GM23338 (cell line): Measurements from ENCODE around the gene KLLN. TPM values are rescaled to one million over a fixed set of nuclear protein-coding genes. Genes with fewer than 3 reads are reported as not detected.

ENCODE experiments used
- ATAC-seq: fragments of 200-7000 bp; cut with Tn5 transposase; 3 replicates; pipeline ENCODE4 v1.9.1; 2020
- DNase-seq: peaks from one replicate; pipeline ENCODE4 v3.0.0-alpha.2; 2015; ENCODE audit warnings: low spot score
- H2AFZ ChIP-seq: fragments of 200-600 bp; sonication (generic); 2 replicates; pipeline ENCODE4 v1.8.0; 2016; ENCODE audit warnings: antibody characterized with exemption, mild to moderate bottlenecking, moderate library complexity
- H3F3A ChIP-seq: fragments of 200-600 bp; sonication (generic); replicated peaks from 2 replicates; pipeline ENCODE4 v1.8.0; 2017; ENCODE audit warnings: antibody characterized with exemption, mixed run types, low read depth
- H3K27ac ChIP-seq: fragments of 200-600 bp; sonication (generic); 2 replicates; pipeline ENCODE4 v1.6.1; 2016; ENCODE audit warnings: low read depth
- H3K27me3 ChIP-seq: fragments of 200-600 bp; sonication (generic); 2 replicates; pipeline ENCODE4 v1.8.0; 2016; ENCODE audit warnings: mild to moderate bottlenecking, mixed run types, moderate library complexity; ENCODE audit not compliant: insufficient read depth
- H3K36me3 ChIP-seq: fragments of 200-600 bp; sonication (generic); 2 replicates; pipeline ENCODE4 v1.8.0; 2016; ENCODE audit warnings: mild to moderate bottlenecking; ENCODE audit not compliant: insufficient read depth
- H3K4me1 ChIP-seq: fragments of 200-600 bp; sonication (generic); 2 replicates; pipeline ENCODE4 v1.8.0; 2016; ENCODE audit warnings: mild to moderate bottlenecking, moderate library complexity; ENCODE audit not compliant: insufficient read depth
- H3K4me2 ChIP-seq: fragments of 200-600 bp; sonication (generic); 2 replicates; pipeline ENCODE4 v1.7.1; 2017; ENCODE audit warnings: mixed run types
- H3K4me3 ChIP-seq: fragments of 200-600 bp; sonication (generic); 2 replicates; pipeline ENCODE4 v1.6.1; 2016; ENCODE audit warnings: mixed run types
- H3K79me2 ChIP-seq: fragments of 200-600 bp; sonication (generic); replicated peaks from 2 replicates; pipeline ENCODE4 v1.8.0; 2017; ENCODE audit warnings: mild to moderate bottlenecking; ENCODE audit not compliant: insufficient read depth
- H3K9me2 ChIP-seq: fragments of 200-600 bp; sonication (generic); 2 replicates; pipeline ENCODE4 v1.8.0; 2017; ENCODE audit not compliant: insufficient read depth
- H4K20me1 ChIP-seq: fragments of 200-600 bp; sonication (generic); replicated peaks from 2 replicates; pipeline ENCODE4 v1.8.0; 2017; ENCODE audit warnings: mild to moderate bottlenecking; ENCODE audit not compliant: insufficient read depth
- H3K27ac Mint-ChIP-seq: 2 replicates; pipeline ENCODE4 v1.8.0; 2020; ENCODE audit warnings: inconsistent platforms, mild to moderate bottlenecking, moderate library complexity, mixed read lengths
- H3K27me3 Mint-ChIP-seq: 3 replicates; pipeline ENCODE4 v1.8.0; 2022; ENCODE audit warnings: low read depth, mild to moderate bottlenecking, moderate library complexity, mixed read lengths, inconsistent platforms; ENCODE audit not compliant: insufficient read depth, poor library complexity
- H3K36me3 Mint-ChIP-seq: 3 replicates; pipeline ENCODE4 v1.8.0; 2021; ENCODE audit warnings: low read depth, mild to moderate bottlenecking, inconsistent platforms, moderate library complexity, mixed read lengths
- H3K4me1 Mint-ChIP-seq: 3 replicates; pipeline ENCODE4 v1.8.0; 2020; ENCODE audit warnings: mild to moderate bottlenecking, inconsistent platforms, mixed read lengths
- H3K4me3 Mint-ChIP-seq: 3 replicates; pipeline ENCODE4 v1.8.0; 2021; ENCODE audit warnings: moderate library complexity, mild to moderate bottlenecking, inconsistent platforms, mixed read lengths
- H3K9me3 Mint-ChIP-seq: 3 replicates; pipeline ENCODE4 v1.8.0; 2020; ENCODE audit warnings: moderate library complexity, mild to moderate bottlenecking, inconsistent platforms, mixed read lengths
- CREB1 ChIP-seq: fragments of 250-450 bp; sonication (Bioruptor Pico); IDR thresholded peaks from 2 replicates; pipeline ENCODE4 v1.5.0; 2020; ENCODE audit warnings: low read depth, mild to moderate bottlenecking, moderate library complexity
- ETS1 ChIP-seq: IDR thresholded peaks from 2 replicates; pipeline ENCODE4 v1.6.1; 2016; ENCODE audit warnings: antibody characterized with exemption
- EZH2 ChIP-seq: fragments of 200-600 bp; sonication (generic); IDR thresholded peaks from one replicate; pipeline ENCODE4 v1.8.0; 2017; ENCODE audit warnings: antibody characterized with exemption, mild to moderate bottlenecking, low read depth; ENCODE audit not compliant: unreplicated experiment
- EZH2phosphoT487 ChIP-seq: fragments of 200-600 bp; sonication (generic); IDR thresholded peaks from one replicate; pipeline ENCODE4 v1.8.1; 2018; ENCODE audit warnings: antibody characterized with exemption; ENCODE audit not compliant: unreplicated experiment
- NANOG ChIP-seq: IDR thresholded peaks from 2 replicates; pipeline ENCODE4 v1.6.1; 2016; ENCODE audit warnings: antibody characterized with exemption, borderline replicate concordance
- POLR2AphosphoS5 ChIP-seq: IDR thresholded peaks from 2 replicates; pipeline ENCODE4 v1.6.1; 2016; ENCODE audit warnings: antibody characterized with exemption, low read depth
- STAT1 ChIP-seq: IDR thresholded peaks from one replicate; pipeline ENCODE4 v1.6.1; 2016; ENCODE audit warnings: antibody characterized with exemption; ENCODE audit not compliant: unreplicated experiment
- ZNF114 ChIP-seq: fragments of 250-450 bp; sonication (Bioruptor Pico); IDR thresholded peaks from 2 replicates; pipeline ENCODE4 v1.5.0; 2020; ENCODE audit warnings: mild to moderate bottlenecking, moderate library complexity
- ZNF331 ChIP-seq: fragments of 250-450 bp; sonication (Bioruptor Pico); IDR thresholded peaks from 2 replicates; pipeline ENCODE4 v1.5.0; 2020; ENCODE audit warnings: low read depth, mild to moderate bottlenecking, moderate library complexity
- polyA plus RNA-seq: library from polyadenylated mRNA; unstranded; fragments of >200 nt; fragmentation: Nextera tagmentation; extraction: Ambion mirVana; gene quantifications from 2 replicates; pipeline ENCODE4 v1.2.1, GENCODE V29; 2016
- total RNA-seq: library from RNA; depleted of rRNA; stranded (reverse); fragments of >200 nt; shearing (Covaris generic); gene quantifications from 2 replicates; pipeline ENCODE4 v1.2.3, GENCODE V29; 2014
- TF ChIP-seq, protein P1 (sequence below): IDR thresholded peaks from one replicate; pipeline ENCODE4 v1.6.1; 2018; ENCODE audit warnings: antibody characterized with exemption; ENCODE audit not compliant: unreplicated experiment
- TF ChIP-seq, protein P2 (sequence below), 2 experiments: fragments of 200-600 bp in 1 of 2; sonication (generic) in 1 of 2; conservative IDR thresholded peaks; 2 replicates each; pipeline versions ENCODE4 v1.5.1 to v1.6.1; 2016 to 2017; ENCODE audit warnings: antibody characterized with exemption in 2 of 2, low read depth in 2 of 2, mild to moderate bottlenecking in 2 of 2, moderate library complexity in 1 of 2

The KLLN gene
- total and polyA plus RNA-seq, 2 experiments from 2014 or later = 0.24 to 0.29 TPM

DNA sequence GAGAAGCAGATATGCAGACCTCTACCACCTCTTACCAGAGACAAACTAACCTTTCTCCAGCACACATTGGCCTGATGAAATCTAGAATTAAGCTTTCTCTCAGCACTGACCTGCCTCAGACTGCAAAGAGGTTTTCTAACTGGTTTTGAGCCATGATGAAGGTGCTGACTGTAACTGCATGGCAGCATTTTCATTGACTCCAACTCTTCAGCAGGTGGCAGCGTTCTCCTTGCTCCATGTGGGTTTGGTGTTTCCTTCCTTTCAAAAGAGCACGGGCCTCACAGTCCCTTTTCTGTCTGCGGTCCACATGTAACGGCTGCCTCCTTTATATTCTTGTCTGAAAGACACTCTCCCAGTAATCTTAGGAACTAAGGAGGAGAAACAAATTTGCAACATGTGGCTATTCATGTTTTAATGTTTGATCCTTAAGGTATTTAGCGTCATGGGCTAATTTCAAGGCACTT lies 12.6 kb downstream of the KLLN start:
- H2AFZ ChIP-seq = peak overlapping the region; percentile 83
- ATAC-seq = peak; percentile 99
- no peaks in the 10 kb centered on the region for H3K36me3 Mint-ChIP-seq

GRCh38 chr10:87849001-87849400 lies 14.3 kb downstream of the KLLN start:
- 0 out of 2 replicates have a peak, but pooled peaks cover 12% of the 10 kb centered on the region for H3K4me1 ChIP-seq
- H3K4me1 Mint-ChIP-seq = peaks cover 14% of the 10 kb centered on the region
- no peaks in the 10 kb centered on the region for H3F3A ChIP-seq
- H3K79me2 ChIP-seq = no peaks in the 10 kb centered on the region
- H3K9me3 Mint-ChIP-seq = no peaks in the 10 kb centered on the region
- no peaks in the 10 kb centered on the region for H3K36me3 Mint-ChIP-seq
- H3K27me3 ChIP-seq = no peaks in the 10 kb centered on the region
- no peaks in the 10 kb centered on the region for H3K27me3 Mint-ChIP-seq
- H3K27ac Mint-ChIP-seq = no peak overlapping the region
- no peak overlapping the region for H3K4me3 Mint-ChIP-seq
- H2AFZ ChIP-seq = no peak overlapping the region
- ATAC-seq (no peak), DNase-seq (no peak)
- no peaks in the 10 kb centered on the region for H4K20me1 ChIP-seq
- H3K4me2 ChIP-seq = no peak overlapping the region
- no peak overlapping the region for H3K4me3 ChIP-seq
- H3K9me2 ChIP-seq = no peaks in the 10 kb centered on the region
- no peaks in the 10 kb centered on the region for H3K36me3 ChIP-seq
- H3K27ac ChIP-seq = no peak overlapping the region
- no peak for TF ChIP-seq STAT1
- no peak for TF ChIP-seq EZH2
- TF ChIP-seq ZNF114 (CRISPR knock-in tag) = no peak
- TF ChIP-seq ZNF331 (CRISPR knock-in tag) = no peak
- TF ChIP-seq NANOG = no peak
- TF ChIP-seq CREB1 = no peak
- TF ChIP-seq, protein P1, sequence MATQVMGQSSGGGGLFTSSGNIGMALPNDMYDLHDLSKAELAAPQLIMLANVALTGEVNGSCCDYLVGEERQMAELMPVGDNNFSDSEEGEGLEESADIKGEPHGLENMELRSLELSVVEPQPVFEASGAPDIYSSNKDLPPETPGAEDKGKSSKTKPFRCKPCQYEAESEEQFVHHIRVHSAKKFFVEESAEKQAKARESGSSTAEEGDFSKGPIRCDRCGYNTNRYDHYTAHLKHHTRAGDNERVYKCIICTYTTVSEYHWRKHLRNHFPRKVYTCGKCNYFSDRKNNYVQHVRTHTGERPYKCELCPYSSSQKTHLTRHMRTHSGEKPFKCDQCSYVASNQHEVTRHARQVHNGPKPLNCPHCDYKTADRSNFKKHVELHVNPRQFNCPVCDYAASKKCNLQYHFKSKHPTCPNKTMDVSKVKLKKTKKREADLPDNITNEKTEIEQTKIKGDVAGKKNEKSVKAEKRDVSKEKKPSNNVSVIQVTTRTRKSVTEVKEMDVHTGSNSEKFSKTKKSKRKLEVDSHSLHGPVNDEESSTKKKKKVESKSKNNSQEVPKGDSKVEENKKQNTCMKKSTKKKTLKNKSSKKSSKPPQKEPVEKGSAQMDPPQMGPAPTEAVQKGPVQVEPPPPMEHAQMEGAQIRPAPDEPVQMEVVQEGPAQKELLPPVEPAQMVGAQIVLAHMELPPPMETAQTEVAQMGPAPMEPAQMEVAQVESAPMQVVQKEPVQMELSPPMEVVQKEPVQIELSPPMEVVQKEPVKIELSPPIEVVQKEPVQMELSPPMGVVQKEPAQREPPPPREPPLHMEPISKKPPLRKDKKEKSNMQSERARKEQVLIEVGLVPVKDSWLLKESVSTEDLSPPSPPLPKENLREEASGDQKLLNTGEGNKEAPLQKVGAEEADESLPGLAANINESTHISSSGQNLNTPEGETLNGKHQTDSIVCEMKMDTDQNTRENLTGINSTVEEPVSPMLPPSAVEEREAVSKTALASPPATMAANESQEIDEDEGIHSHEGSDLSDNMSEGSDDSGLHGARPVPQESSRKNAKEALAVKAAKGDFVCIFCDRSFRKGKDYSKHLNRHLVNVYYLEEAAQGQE = no peak
- TF ChIP-seq, protein P2, sequence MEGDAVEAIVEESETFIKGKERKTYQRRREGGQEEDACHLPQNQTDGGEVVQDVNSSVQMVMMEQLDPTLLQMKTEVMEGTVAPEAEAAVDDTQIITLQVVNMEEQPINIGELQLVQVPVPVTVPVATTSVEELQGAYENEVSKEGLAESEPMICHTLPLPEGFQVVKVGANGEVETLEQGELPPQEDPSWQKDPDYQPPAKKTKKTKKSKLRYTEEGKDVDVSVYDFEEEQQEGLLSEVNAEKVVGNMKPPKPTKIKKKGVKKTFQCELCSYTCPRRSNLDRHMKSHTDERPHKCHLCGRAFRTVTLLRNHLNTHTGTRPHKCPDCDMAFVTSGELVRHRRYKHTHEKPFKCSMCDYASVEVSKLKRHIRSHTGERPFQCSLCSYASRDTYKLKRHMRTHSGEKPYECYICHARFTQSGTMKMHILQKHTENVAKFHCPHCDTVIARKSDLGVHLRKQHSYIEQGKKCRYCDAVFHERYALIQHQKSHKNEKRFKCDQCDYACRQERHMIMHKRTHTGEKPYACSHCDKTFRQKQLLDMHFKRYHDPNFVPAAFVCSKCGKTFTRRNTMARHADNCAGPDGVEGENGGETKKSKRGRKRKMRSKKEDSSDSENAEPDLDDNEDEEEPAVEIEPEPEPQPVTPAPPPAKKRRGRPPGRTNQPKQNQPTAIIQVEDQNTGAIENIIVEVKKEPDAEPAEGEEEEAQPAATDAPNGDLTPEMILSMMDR (conservative IDR thresholded peaks at IDR 0.05; ENCODE audit: low read depth in 2 of 2) = no peak
- no peak for TF ChIP-seq EZH2phosphoT487
- TF ChIP-seq ETS1 = no peak
- TF ChIP-seq POLR2AphosphoS5 = no peak

More for the DNA sequence above, 12.6 kb downstream of the KLLN start:
- TF ChIP-seq, protein P2 (conservative IDR thresholded peaks at IDR 0.05; ENCODE audit: low read depth in 2 of 2) = peak; percentile 71 to 99
- TF ChIP-seq EZH2phosphoT487 = no peak
- no peaks in the 10 kb centered on the region for H3F3A ChIP-seq
- Mint-ChIP-seq H3K27me3 (no peaks in the 10 kb centered on the region), H3K4me3 (no peak overlapping the region), H3K27ac (no peak overlapping the region), H3K9me3 (no peaks in the 10 kb centered on the region; the same call in 1 of the 3 replicates), H3K4me1 (peaks cover 14% of the 10 kb centered on the region)
- no peaks in the 10 kb centered on the region for H3K27me3 ChIP-seq
- no peak overlapping the region for H3K27ac ChIP-seq
- DNase-seq = peak; percentile 89
- 0 out of 2 replicates have a peak, but pooled peaks cover 12% of the 10 kb centered on the region for H3K4me1 ChIP-seq
- no peaks in the 10 kb centered on the region for H4K20me1 ChIP-seq
- H3K9me2 ChIP-seq = no peaks in the 10 kb centered on the region
- H3K4me3 ChIP-seq = no peak overlapping the region
- no peaks in the 10 kb centered on the region for H3K36me3 ChIP-seq
- no peaks in the 10 kb centered on the region for H3K79me2 ChIP-seq
- no peak overlapping the region for H3K4me2 ChIP-seq
